Measurements from ENCODE around the gene FMNL1. TPM values are rescaled to one million over a fixed set of nuclear protein-coding genes. Genes with fewer than 3 reads are reported as not detected.
A peak's percentile ranks its signal among the peaks of the same experiment; 100 is the strongest.

The FMNL1 gene
- total RNA-seq, 6 experiments from 2014 or later: 1.6 to 8.0 (median 6.0) TPM

- no peaks in the 10 kb centered on the region for H3K9me3 Mint-ChIP-seq
- TF ChIP-seq CTCF (IDR thresholded peaks at IDR 0.05): no peak
- no peak for DNase-seq
- no peak overlapping the region for H3K4me3 Mint-ChIP-seq
- peaks cover 2% of the 10 kb centered on the region; the same call in 1 of the 2 replicates for H3K27me3 Mint-ChIP-seq (ENCODE audit: insufficient read depth)
- H3K4me1 Mint-ChIP-seq (ENCODE audit: low read depth): peaks cover 17% of the 10 kb centered on the region
- peaks cover 10% of the 10 kb centered on the region for H3K36me3 Mint-ChIP-seq (ENCODE audit: low read depth)
- peak overlapping the region; percentile 29; the same call in 1 of the 2 replicates for H3K27ac Mint-ChIP-seq
Measured at GRCh38 chr17:45277992-45278391, 56.3 kb downstream of the FMNL1 start.

GRCh38 chr17:45279898-45280297, 58.2 kb downstream of the FMNL1 start:
- Mint-ChIP-seq H3K4me1 (ENCODE audit: low read depth) (peaks cover 25% of the 10 kb centered on the region), H3K9me3 (no peaks in the 10 kb centered on the region), H3K36me3 (ENCODE audit: low read depth) (peaks cover 22% of the 10 kb centered on the region), H3K4me3 (no peak overlapping the region), H3K27ac (peak overlapping the region; percentile 48; the same call in 1 of the 2 replicates), H3K27me3 (ENCODE audit: insufficient read depth) (no peaks in the 10 kb centered on the region)
- no peak for DNase-seq
- TF ChIP-seq CTCF (IDR thresholded peaks at IDR 0.05): no peak

GRCh38 chr17:45282683-45283644, 61.3 kb downstream of the FMNL1 start:
- H3K4me1 Mint-ChIP-seq (ENCODE audit: low read depth): peaks cover 16% of the 10 kb centered on the region

GRCh38 chr17:45283711-45284110, 62.0 kb downstream of the FMNL1 start:
- no peak for DNase-seq
- TF ChIP-seq CTCF (IDR thresholded peaks at IDR 0.05): no peak
- no peak overlapping the region for H3K4me3 Mint-ChIP-seq
- H3K27ac Mint-ChIP-seq: 0 out of 2 replicates have a peak overlapping the region, but pooled peaks have one; percentile 24
- no peaks in the 10 kb centered on the region for H3K9me3 Mint-ChIP-seq
- H3K27me3 Mint-ChIP-seq (ENCODE audit: insufficient read depth): no peaks in the 10 kb centered on the region
- peaks cover 35% of the 10 kb centered on the region for H3K36me3 Mint-ChIP-seq (ENCODE audit: low read depth)
- peaks cover 12% of the 10 kb centered on the region for H3K4me1 Mint-ChIP-seq (ENCODE audit: low read depth)

More at GRCh38 chr17:45282683-45283644, 61.3 kb downstream of the FMNL1 start:
- H3K27me3 Mint-ChIP-seq (ENCODE audit: insufficient read depth): no peaks in the 10 kb centered on the region
- TF ChIP-seq CTCF (IDR thresholded peaks at IDR 0.05): no peak
- no peaks in the 10 kb centered on the region for H3K9me3 Mint-ChIP-seq
- 0 out of 2 replicates have a peak overlapping the region, but pooled peaks have one; percentile 45 for H3K27ac Mint-ChIP-seq
- DNase-seq: no peak
- H3K4me3 Mint-ChIP-seq: no peak overlapping the region
- H3K36me3 Mint-ChIP-seq (ENCODE audit: low read depth): peaks cover 35% of the 10 kb centered on the region

GRCh38 chr17:45284176-45285140, 62.8 kb downstream of the FMNL1 start:
- peak overlapping the region; percentile 24; the same call in 1 of the 2 replicates for H3K27ac Mint-ChIP-seq
- no peak overlapping the region for H3K4me3 Mint-ChIP-seq
- peaks cover 36% of the 10 kb centered on the region for H3K36me3 Mint-ChIP-seq (ENCODE audit: low read depth)
- H3K27me3 Mint-ChIP-seq (ENCODE audit: insufficient read depth): no peaks in the 10 kb centered on the region
- H3K4me1 Mint-ChIP-seq (ENCODE audit: low read depth): peaks cover 12% of the 10 kb centered on the region
- no peak for DNase-seq
- no peaks in the 10 kb centered on the region for H3K9me3 Mint-ChIP-seq
- TF ChIP-seq CTCF (IDR thresholded peaks at IDR 0.05): peak; percentile 65

All from HFFc6 (cell line).